H1 (cell line): ENCODE data around the gene XAB2. TPM values are rescaled to one million over a fixed set of nuclear protein-coding genes. Genes with fewer than 3 reads are reported as not detected.

Source experiments
- CTCF ChIA-PET: fragments of 300-600 bp; sonication (Branson Sonifier 250); formaldehyde crosslinking; loops from one replicate; lab custom pipeline; 2021; ENCODE audit not compliant: partially characterized antibody; lab: Charles Lee
- POLR2A ChIA-PET: fragments of 300-600 bp; sonication (Branson Sonifier 250); formaldehyde crosslinking; loops from one replicate; lab custom pipeline; 2021; ENCODE audit warnings: inconsistent platforms; ENCODE audit not compliant: partially characterized antibody; lab: Charles Lee
- DNase-seq, 2 experiments: peaks; one replicate each; pipeline versions ENCODE4 v3.0.0 to v3.0.0-alpha.2; 2010 to 2022; ENCODE audit warnings: low spot score in 2 of 2, low read depth in 1 of 2, mixed read lengths in 1 of 2
- FAIRE-seq: peaks from 2 replicates; lab custom pipeline; 2011; peaks lifted over from hg19 to GRCh38; lab: Jason Lieb, UNC
- H2AFZ ChIP-seq: 2 replicates; pipeline ENCODE4 v1.8.1; 2012; ENCODE audit warnings: low read length, inconsistent platforms
- H2AK5ac ChIP-seq: 2 replicates; pipeline ENCODE4 v1.6.1; 2013; ENCODE audit warnings: low read depth, low read length
- H2BK120ac ChIP-seq: replicated peaks from 2 replicates; pipeline ENCODE3; 2013; ENCODE audit warnings: low read depth, low read length, inconsistent platforms
- H2BK12ac ChIP-seq: 2 replicates; pipeline ENCODE4 v1.6.1; 2013; ENCODE audit warnings: low read depth, low read length
- H2BK15ac ChIP-seq: 2 replicates; pipeline ENCODE4 v1.6.1; 2013; ENCODE audit warnings: low read length
- H2BK20ac ChIP-seq: 2 replicates; pipeline ENCODE4 v1.6.1; 2013; ENCODE audit warnings: low read length
- H2BK5ac ChIP-seq: 2 replicates; pipeline ENCODE4 v1.6.1; 2013; ENCODE audit warnings: low read depth, low read length
- H3K14ac ChIP-seq: 2 replicates; pipeline ENCODE4 v1.6.1; 2013; ENCODE audit warnings: inconsistent platforms; ENCODE audit not compliant: insufficient read length
- H3K18ac ChIP-seq: 2 replicates; pipeline ENCODE4 v1.6.1; 2013; ENCODE audit warnings: low read length; ENCODE audit errors: extremely low read depth
- H3K23ac ChIP-seq: 2 replicates; pipeline ENCODE4 v1.6.1; 2013; ENCODE audit warnings: inconsistent platforms; ENCODE audit not compliant: insufficient read length
- H3K23me2 ChIP-seq: 2 replicates; pipeline ENCODE4 v1.6.1; 2013; ENCODE audit warnings: low read depth, low read length
- H3K27ac ChIP-seq: 2 replicates; pipeline ENCODE4 v1.6.1; 2011; ENCODE audit warnings: low read depth, low read length, inconsistent platforms
- H3K27me3 ChIP-seq, 4 experiments: replicated peaks in 1 of 4; 1 replicate in 1 of 4; 2 replicates in 3 of 4; pipeline versions ENCODE4 v1.6.1 to v1.8.1; 2011 to 2013; ENCODE audit warnings: low read length in 3 of 4, mild to moderate bottlenecking in 3 of 4, inconsistent platforms in 2 of 4, mixed read lengths in 2 of 4, moderate library complexity in 1 of 4; ENCODE audit not compliant: control insufficient read depth in 3 of 4, insufficient read depth in 3 of 4; ENCODE audit errors: extremely low read depth in 1 of 4
- H3K36me3 ChIP-seq, 4 experiments: 2 replicates each; pipeline versions ENCODE4 v1.6.1 to v1.8.1; 2011 to 2013; ENCODE audit warnings: mild to moderate bottlenecking in 4 of 4, low read length in 3 of 4, moderate library complexity in 2 of 4, control low read depth in 1 of 4, inconsistent platforms in 1 of 4; ENCODE audit not compliant: insufficient read depth in 4 of 4, control insufficient read depth in 2 of 4
- H3K4ac ChIP-seq: replicated peaks from 2 replicates; pipeline ENCODE3; 2013; ENCODE audit warnings: low read length, low read depth, mixed read lengths, inconsistent platforms; ENCODE audit not compliant: insufficient read length
- H3K4me1 ChIP-seq, 4 experiments: replicated peaks in 1 of 4; 1 replicate in 1 of 4; 2 replicates in 3 of 4; pipeline versions ENCODE4 v1.6.1 to v1.8.1; 2011 to 2013; ENCODE audit warnings: low read length in 3 of 4, inconsistent platforms in 2 of 4, mixed read lengths in 1 of 4; ENCODE audit not compliant: insufficient read depth in 4 of 4, control insufficient read depth in 3 of 4
- H3K4me2 ChIP-seq, 2 experiments: 2 replicates each; pipeline versions ENCODE4 v1.6.1 to v1.8.1; 2011 to 2013; ENCODE audit warnings: low read depth in 2 of 2, low read length in 2 of 2, control low read depth in 1 of 2, inconsistent platforms in 1 of 2, mild to moderate bottlenecking in 1 of 2; ENCODE audit not compliant: insufficient read depth in 1 of 2
- H3K4me3 ChIP-seq, 4 experiments: fragments of 200-600, 300-600 bp in 1 of 4; sonication (generic), shearing (Covaris generic), sonication (Bioruptor Twin) in 1 of 4; 2 replicates each; pipeline versions ENCODE4 v1.5.1 to v1.8.1; 2011 to 2016; ENCODE audit warnings: low read length in 4 of 4, low read depth in 3 of 4, control low read depth in 2 of 4, inconsistent platforms in 2 of 4, mild to moderate bottlenecking in 2 of 4, mixed read lengths in 1 of 4, moderate library complexity in 1 of 4; ENCODE audit not compliant: insufficient read depth in 2 of 4; ENCODE audit errors: extremely low read depth in 1 of 4
- H3K56ac ChIP-seq: replicated peaks from 2 replicates; pipeline ENCODE3; 2013; ENCODE audit warnings: low read depth, mild to moderate bottlenecking, mixed read lengths, low read length, inconsistent platforms; ENCODE audit not compliant: insufficient read length
- H3K79me1 ChIP-seq: 2 replicates; pipeline ENCODE4 v1.6.1; 2013; ENCODE audit warnings: low read depth, low read length, control low read depth
- H3K79me2 ChIP-seq, 2 experiments: 2 replicates each; pipeline versions ENCODE4 v1.6.1 to v1.8.1; 2012 to 2013; ENCODE audit warnings: low read length in 2 of 2, mild to moderate bottlenecking in 2 of 2, inconsistent platforms in 1 of 2; ENCODE audit not compliant: insufficient read depth in 2 of 2, control insufficient read depth in 1 of 2
- H3K9ac ChIP-seq, 4 experiments: replicated peaks in 1 of 4; 1 replicate in 1 of 4; 2 replicates in 3 of 4; pipeline versions ENCODE4 v1.6.1 to v1.8.1; 2011 to 2013; ENCODE audit warnings: low read depth in 3 of 4, low read length in 3 of 4, control low read depth in 2 of 4, mild to moderate bottlenecking in 2 of 4, moderate library complexity in 2 of 4, inconsistent platforms in 1 of 4; ENCODE audit errors: extremely low read depth in 1 of 4
- H3K9me3 ChIP-seq, 2 experiments: 2 replicates each; pipeline versions ENCODE4 v1.6.1 to v1.8.1; 2012 to 2013; ENCODE audit warnings: mild to moderate bottlenecking in 2 of 2, moderate library complexity in 2 of 2, control low read depth in 1 of 2, inconsistent platforms in 1 of 2, low read depth in 1 of 2, low read length in 1 of 2, mixed read lengths in 1 of 2; ENCODE audit not compliant: insufficient read depth in 2 of 2
- H4K20me1 ChIP-seq, 2 experiments: replicated peaks in 1 of 2; 2 replicates each; pipeline versions ENCODE3 to v1.8.1; 2011 to 2013; ENCODE audit warnings: inconsistent platforms in 2 of 2, low read length in 2 of 2, mild to moderate bottlenecking in 1 of 2; ENCODE audit not compliant: insufficient read depth in 2 of 2, control insufficient read depth in 1 of 2
- H4K5ac ChIP-seq: 2 replicates; pipeline ENCODE4 v1.6.1; 2013; ENCODE audit warnings: low read length, low read depth, mixed read lengths, inconsistent platforms; ENCODE audit not compliant: insufficient read length
- H4K8ac ChIP-seq: 2 replicates; pipeline ENCODE4 v1.8.0; 2013; ENCODE audit warnings: mild to moderate bottlenecking, moderate library complexity, low read length, inconsistent platforms; ENCODE audit not compliant: insufficient read depth; ENCODE audit errors: extremely low read depth
- H4K91ac ChIP-seq: replicated peaks from 2 replicates; pipeline ENCODE3; 2013; ENCODE audit warnings: low read length, mixed read lengths, inconsistent platforms; ENCODE audit not compliant: insufficient read length
- ASH2L ChIP-seq: fragments of 200-600, 300-600 bp; sonication (generic); IDR thresholded peaks from one replicate; pipeline ENCODE4 v1.7.1; 2017; ENCODE audit warnings: low read length
- HDAC2 ChIP-seq, 2 experiments: fragments of 300-600 bp in 1 of 2; sonication (generic) in 1 of 2; IDR thresholded peaks; 2 replicates each; pipeline ENCODE4 v1.6.1; 2011 to 2012; ENCODE audit warnings: low read depth in 2 of 2, low read length in 2 of 2, mild to moderate bottlenecking in 2 of 2, moderate library complexity in 2 of 2, borderline replicate concordance in 1 of 2, inconsistent platforms in 1 of 2
- WGBS, 2 experiments: shearing (Covaris generic) in 1 of 2; methylation state at CpG; one replicate each; pipeline versions ENCODE4 v1.1.6 to v1.1.7; 2013 to 2015; ENCODE audit warnings: low lambda C conversion rate in 2 of 2, mixed read lengths in 2 of 2, inconsistent platforms in 1 of 2, low coverage in 1 of 2, missing lambda C conversion rate in 1 of 2; ENCODE audit not compliant: insufficient replicate concordance in 2 of 2, insufficient coverage in 1 of 2, insufficient read length in 1 of 2; ENCODE audit errors: extremely low coverage in 1 of 2, missing lambda C conversion rate in 1 of 2; 5-methylcytosine and 5-hydroxymethylcytosine counted together
- polyA plus RNA-seq, 7 experiments: library from polyadenylated mRNA; depleted of rRNA in 3 of 7; stranded (reverse) in 5 of 7; unstranded in 2 of 7; fragments of >200 nt in 5 of 7; fragments of 200-250 nt in 2 of 7; gene quantifications; 1 replicate in 5 of 7; 2 replicates in 1 of 7; 4 replicates in 1 of 7; pipeline versions ENCODE4 v1.2.1 to v1.2.3, GENCODE V29; 2011 to 2013; ENCODE audit warnings: missing spikeins in 2 of 7, mixed read lengths in 2 of 7
- total RNA-seq: library from RNA; stranded (reverse); fragmentation: NEBNext Ultra II Directional; extraction: Animal tissue kit (Norgen Biotek cat#: 25700); gene quantifications from 2 replicates; pipeline ENCODE4 v1.2.1, GENCODE V29; 2021

The XAB2 gene
- total and polyA plus RNA-seq, 2 of the 8 experiments (the other 6 are each of a cell fraction or from before 2014, with no cell fraction given) = 48.2 to 49.4 TPM

- WGBS, 2 experiments = 81% methylated on average over 11 of the region's 20 CpGs; no CpG with 5 or more reads in 1 of the 2 experiments
- no peak overlapping the region for H2BK12ac ChIP-seq
- H3K9me3 ChIP-seq = no peaks in the 10 kb centered on the region
- TF ChIP-seq ASH2L = no peak
- TF ChIP-seq HDAC2 (IDR thresholded peaks at IDR 0.05; ENCODE audit: borderline replicate concordance in 1 of 2, low read depth in 2 of 2, low read length in 2 of 2) = no peak
- TF ChIP-seq, all 59 proteins: peak for 0
- Histone ChIP-seq H2BK20ac (no peak overlapping the region), H2BK15ac (no peak overlapping the region), H3K23ac (no peak overlapping the region), H4K91ac (no peak overlapping the region), H3K18ac (no peak overlapping the region), H3K27me3 (peaks cover 0 to 6% (median 0%) of the 10 kb centered on the region in 4 experiments; a peak in 3 of 7 replicates), H4K5ac (no peak overlapping the region), H3K9ac (no peak overlapping the region), H3K4me2 (no peak overlapping the region), H3K23me2 (no peaks in the 10 kb centered on the region), H3K4ac (no peak overlapping the region), H2AK5ac (no peak overlapping the region), H3K79me1 (no peaks in the 10 kb centered on the region), H2AFZ (no peak overlapping the region), H3K4me3 (no peak overlapping the region), H2BK120ac (no peak overlapping the region), H3K36me3 (peaks cover 0 to 3% (median 0%) of the 10 kb centered on the region in 4 experiments; a peak in 1 of 8 replicates), H2BK5ac (no peak overlapping the region), H3K79me2 (no peaks in the 10 kb centered on the region), H3K27ac (no peak overlapping the region), H3K14ac (no peak overlapping the region), H4K20me1 (peaks cover 0 to 6% of the 10 kb centered on the region in 2 experiments), H3K4me1 (peaks cover 0 to 5% (median 0%) of the 10 kb centered on the region in 4 experiments; a peak in 4 of 7 replicates), H4K8ac (peak overlapping the region; percentile 21; the same call in 1 of the 2 replicates), H3K56ac (no peak overlapping the region)
- ChIA-PET POLR2A (interaction anchor here (0.9 to 1.3 kb wide), 2 partner anchors 10 to 16 kb away, joined by 3 to 4 read pairs; partner anchors contain the start of gene PET100), CTCF (interaction anchor here (1.8 kb wide), 1 partner anchor 154 kb away, joined by 6 read pairs; no protein-coding TSS in a partner anchor)
- DNase-seq (no peak), FAIRE-seq (no peak)
Measured at GRCh38 chr19:7645656-7646425, 16.5 kb upstream of the XAB2 start.
